Left lung (tissue), 10 donors: Measurements from ENCODE around the gene BTG3. TPM values are rescaled to one million over a fixed set of nuclear protein-coding genes. Genes with fewer than 3 reads are reported as not detected.

Source experiments
- ATAC-seq: fragments of 200-7000 bp; cut with Tn5 transposase; one replicate; pipeline ENCODE4 v1.9.1; 2020; ENCODE audit warnings: moderate library complexity
- DNase-seq, 4 donors: peaks; one replicate each; pipeline ENCODE4 v3.0.0-alpha.2; 2013 to 2020
- H3K27ac ChIP-seq, 2 donors: fragments of 200-600 bp; sonication (generic) in 1 of 2; one replicate each; pipeline versions ENCODE4 v1.5.0 to v1.8.0; 2020 to 2021
- H3K27me3 ChIP-seq, 2 donors: fragments of 200-600 bp; sonication (generic) in 1 of 2; one replicate each; pipeline versions ENCODE4 v1.5.0 to v1.8.0; 2020 to 2021
- H3K36me3 ChIP-seq, 2 donors: fragments of 200-600 bp; sonication (generic) in 1 of 2; one replicate each; pipeline versions ENCODE4 v1.5.0 to v1.8.0; 2020 to 2021
- H3K4me1 ChIP-seq, 2 donors: fragments of 200-600 bp; one replicate each; pipeline ENCODE4 v1.8.0; 2021
- H3K4me3 ChIP-seq, 2 donors: fragments of 200-600 bp; sonication (generic) in 1 of 2; one replicate each; pipeline versions ENCODE4 v1.5.0 to v1.8.0; 2020 to 2021; ENCODE audit warnings: mild to moderate bottlenecking in 1 of 2
- H3K9me3 ChIP-seq, 2 donors: fragments of 200-600 bp; sonication (generic) in 1 of 2; one replicate each; pipeline versions ENCODE4 v1.5.0 to v1.8.0; 2020 to 2021
- CTCF ChIP-seq, 2 donors: fragments of 200-600 bp; sonication (generic) in 1 of 2; IDR thresholded peaks; one replicate each; pipeline versions ENCODE4 v1.5.0 to v1.8.0; 2021; ENCODE audit warnings: antibody characterized with exemption in 2 of 2
- intact Hi-C, 2 donors: fragments of 100-400 bp; cut with DNase I; formaldehyde crosslinking; loops; one replicate each; pipeline versions ENCODE4 v1.11.2 to v1.14.2; 2022
- polyA plus RNA-seq, 6 donors: library from polyadenylated mRNA; unstranded; fragments of 120-200 nt; gene quantifications; one replicate each; pipeline ENCODE4 v1.2.1, GENCODE V29; 2013; ENCODE audit not compliant: insufficient read length in 6 of 6
- total RNA-seq, 2 donors: library from RNA; stranded (reverse); fragmentation: NEBNext Ultra II Directional; extraction: Animal tissue kit (Norgen Biotek cat#: 25700); gene quantifications; one replicate each; pipeline ENCODE4 v1.2.1, GENCODE V29; 2021
- donor health status: DM: no; HTN: yes; CAD: no.
- donor health status: DM: no; HTN: no; CAD: no.

Gene BTG3
- total and polyA plus RNA-seq, 8 donors = 43.5 to 81.4 (median 45.7) TPM

GRCh38 chr21:17577701-17578100 lies 35.0 kb downstream of the BTG3 start:
- intact Hi-C loops = no loop called here
- Histone ChIP-seq H3K4me1 (no peaks in the 10 kb centered on the region), H3K9me3 (no peaks in the 10 kb centered on the region), H3K4me3 (no peak overlapping the region), H3K36me3 (no peaks in the 10 kb centered on the region), H3K27me3 (no peaks in the 10 kb centered on the region), H3K27ac (no peak overlapping the region)
- DNase-seq (no peak), ATAC-seq (no peak)
- TF ChIP-seq CTCF (IDR thresholded peaks at IDR 0.05) = no peak

GRCh38 chr21:17576080-17576835 lies 36.4 kb downstream of the BTG3 start:
- no peak for TF ChIP-seq CTCF (IDR thresholded peaks at IDR 0.05)
- ATAC-seq (no peak), DNase-seq (no peak)
- no peak overlapping the region for H3K27ac ChIP-seq
- intact Hi-C loops = no loop called here
- no peaks in the 10 kb centered on the region for H3K27me3 ChIP-seq
- no peaks in the 10 kb centered on the region for H3K36me3 ChIP-seq
- no peaks in the 10 kb centered on the region for H3K9me3 ChIP-seq
- H3K4me3 ChIP-seq = no peak overlapping the region
- no peaks in the 10 kb centered on the region for H3K4me1 ChIP-seq

GRCh38 chr21:17575076-17575475 lies 37.6 kb downstream of the BTG3 start:
- no peak for ATAC-seq
- intact Hi-C loops = no loop called here
- no peak for TF ChIP-seq CTCF (IDR thresholded peaks at IDR 0.05)

GRCh38 chr21:17572431-17572830 lies 40.3 kb downstream of the BTG3 start:
- intact Hi-C loops = no loop called here

More at GRCh38 chr21:17575076-17575475, 37.6 kb downstream of the BTG3 start:
- Histone ChIP-seq H3K4me3 (no peak overlapping the region), H3K36me3 (no peaks in the 10 kb centered on the region), H3K27ac (no peak overlapping the region), H3K9me3 (no peaks in the 10 kb centered on the region), H3K27me3 (no peaks in the 10 kb centered on the region), H3K4me1 (no peaks in the 10 kb centered on the region)
- no peak for DNase-seq

GRCh38 chr21:17570786-17571185 lies 41.9 kb downstream of the BTG3 start:
- DNase-seq (peak in 2 of 4 donors; percentile 60 to 79), ATAC-seq (no peak)
- Histone ChIP-seq H3K4me1 (no peaks in the 10 kb centered on the region), H3K9me3 (no peaks in the 10 kb centered on the region), H3K27ac (no peak overlapping the region), H3K27me3 (no peaks in the 10 kb centered on the region), H3K36me3 (no peaks in the 10 kb centered on the region), H3K4me3 (no peak overlapping the region)
- intact Hi-C loops = no loop called here
- TF ChIP-seq CTCF (IDR thresholded peaks at IDR 0.05) = no peak

More at GRCh38 chr21:17572431-17572830, 40.3 kb downstream of the BTG3 start:
- Histone ChIP-seq H3K4me1 (no peaks in the 10 kb centered on the region), H3K9me3 (no peaks in the 10 kb centered on the region), H3K36me3 (no peaks in the 10 kb centered on the region), H3K27me3 (no peaks in the 10 kb centered on the region), H3K4me3 (no peak overlapping the region), H3K27ac (no peak overlapping the region)
- no peak for TF ChIP-seq CTCF (IDR thresholded peaks at IDR 0.05)
- DNase-seq (no peak), ATAC-seq (no peak)
